H1 (cell line): ENCODE data around the gene LCAT. TPM values are rescaled to one million over a fixed set of nuclear protein-coding genes. Genes with fewer than 3 reads are reported as not detected.

ENCODE experiments used
- CHD7 ChIP-seq: fragments of 300-600 bp; sonication (generic); IDR thresholded peaks from 2 replicates; pipeline ENCODE4 v1.7.1; 2012; ENCODE audit warnings: low read length, moderate library complexity, mild to moderate bottlenecking, inconsistent platforms; ENCODE audit not compliant: insufficient replicate concordance
- FOSL1 ChIP-seq: IDR thresholded peaks from 2 replicates; pipeline ENCODE4 v1.6.1; 2011; ENCODE audit warnings: mild to moderate bottlenecking, low read depth, low read length, moderate library complexity; ENCODE audit not compliant: insufficient read depth
- GTF2F1 ChIP-seq: IDR thresholded peaks from 2 replicates; pipeline ENCODE4 v1.6.1; 2012; ENCODE audit warnings: low read depth, low read length, improper control_type of control experiment, borderline replicate concordance
- HDAC6 ChIP-seq: IDR thresholded peaks from one replicate; pipeline ENCODE4 v1.7.1; 2012; ENCODE audit warnings: low read depth, mild to moderate bottlenecking, inconsistent platforms, low read length, moderate library complexity
- KDM1A ChIP-seq: fragments of 200-600, 300-600 bp; sonication (generic); IDR thresholded peaks from 2 replicates; pipeline ENCODE4 v1.7.1; 2016; ENCODE audit warnings: mild to moderate bottlenecking, low read length, borderline replicate concordance
- NRF1 ChIP-seq: IDR thresholded peaks from 2 replicates; pipeline ENCODE4 v1.6.1; 2011; ENCODE audit warnings: mild to moderate bottlenecking, low read depth, low read length, improper control_type of control experiment
- SP2 ChIP-seq: IDR thresholded peaks from 2 replicates; pipeline ENCODE4 v1.6.1; 2012; ENCODE audit warnings: mild to moderate bottlenecking, low read length, inconsistent platforms
- SP4 ChIP-seq: IDR thresholded peaks from 2 replicates; pipeline ENCODE4 v1.6.1; 2012; ENCODE audit warnings: low read length, inconsistent platforms
- polyA plus RNA-seq, 7 experiments: library from polyadenylated mRNA; depleted of rRNA in 3 of 7; stranded (reverse) in 5 of 7; unstranded in 2 of 7; fragments of >200 nt in 5 of 7; fragments of 200-250 nt in 2 of 7; gene quantifications; 1 replicate in 5 of 7; 2 replicates in 1 of 7; 4 replicates in 1 of 7; pipeline versions ENCODE4 v1.2.1 to v1.2.3, GENCODE V29; 2011 to 2013; ENCODE audit warnings: missing spikeins in 2 of 7, mixed read lengths in 2 of 7
- total RNA-seq: library from RNA; stranded (reverse); fragmentation: NEBNext Ultra II Directional; extraction: Animal tissue kit (Norgen Biotek cat#: 25700); gene quantifications from 2 replicates; pipeline ENCODE4 v1.2.1, GENCODE V29; 2021

Gene LCAT
- total and polyA plus RNA-seq, 2 of the 8 experiments (the other 6 are each of a cell fraction or from before 2014, with no cell fraction given): 9.4 to 19.6 TPM

GRCh38 chr16:67948015-67948414, 4.1 kb upstream of the LCAT start (continued):
- no peak for TF ChIP-seq NRF1
- TF ChIP-seq FOSL1: no peak
- TF ChIP-seq HDAC6: no peak
- no peak for TF ChIP-seq SP2
- no peak for TF ChIP-seq GTF2F1
- no peak for TF ChIP-seq SP4
- TF ChIP-seq KDM1A: no peak
- no peak for TF ChIP-seq CHD7
